ENCODE measurements around the gene ANO9. TPM values are rescaled to one million over a fixed set of nuclear protein-coding genes. Genes with fewer than 3 reads are reported as not detected.

ANO9 gene
- total and polyA plus RNA-seq, 2 experiments from 2014 or later, result not detected

DNA sequence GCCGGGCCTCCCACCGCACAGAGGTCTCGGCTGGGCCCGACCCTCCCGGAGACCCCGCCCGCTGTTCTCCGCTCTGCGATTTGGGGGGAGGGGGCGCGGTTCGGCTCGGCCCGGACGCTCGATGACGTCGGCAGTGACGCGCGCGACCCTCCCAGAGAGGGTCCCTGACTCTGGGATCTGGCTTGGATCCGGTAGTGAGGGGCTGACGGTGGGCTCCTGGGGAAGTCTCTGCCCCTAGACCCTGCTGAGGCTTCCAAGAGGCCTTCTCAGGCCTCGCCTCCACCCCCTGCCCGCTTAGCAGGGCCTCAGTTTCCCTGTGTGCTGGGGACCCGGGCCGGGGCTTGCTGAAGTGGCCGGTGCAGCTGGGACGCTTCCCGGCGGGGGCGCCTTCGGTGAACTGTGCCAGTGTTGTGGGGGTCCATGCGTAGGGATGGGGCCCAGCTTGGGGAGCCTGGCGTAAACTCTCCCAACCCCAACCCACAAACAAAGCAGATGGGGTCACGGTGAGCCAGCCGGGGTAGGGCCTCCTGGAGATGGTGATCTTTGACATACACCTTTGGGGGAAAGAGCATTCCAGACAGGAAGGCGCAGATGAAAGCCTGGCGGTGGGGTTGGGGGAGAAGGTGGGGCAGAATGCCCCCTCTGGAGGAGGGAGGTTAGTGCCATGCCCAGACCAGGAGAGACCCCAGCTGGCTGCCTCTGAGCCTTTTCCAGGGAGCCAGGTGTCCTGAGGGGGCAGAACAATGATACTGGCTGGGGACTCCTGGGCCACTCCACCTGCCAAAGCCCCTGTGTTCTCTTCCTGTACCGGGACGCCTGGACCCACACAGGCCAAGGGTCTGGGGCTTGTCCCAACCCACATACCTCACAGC, 71.5 kb downstream of the ANO9 start:
- Histone ChIP-seq H2AFZ (no peak overlapping the region), H3K27ac (no peak overlapping the region), H3F3A (ENCODE audit: insufficient read depth) (no peaks in the 10 kb centered on the region), H3K36me3 (ENCODE audit: low read depth) (no peaks in the 10 kb centered on the region), H3K4me1 (ENCODE audit: insufficient read depth) (no peaks in the 10 kb centered on the region), H3K9ac (peak overlapping the region; percentile 55), H4K20me1 (ENCODE audit: insufficient read depth) (no peaks in the 10 kb centered on the region), H3K9me2 (ENCODE audit: insufficient read depth) (no peaks in the 10 kb centered on the region), H3K27me3 (replicated peaks; ENCODE audit: insufficient read depth) (peaks cover 13% of the 10 kb centered on the region), H3K9me3 (ENCODE audit: low read depth) (no peaks in the 10 kb centered on the region), H3K4me2 (ENCODE audit: unreplicated experiment) (peak overlapping the region; percentile 61), H3K79me2 (ENCODE audit: insufficient read depth) (no peaks in the 10 kb centered on the region), H3K4me3 (peak overlapping the region; percentile 64)
- in situ Hi-C loops (cut with MboI), result no loop called here
- 20 to 36% methylated on average over 26 to 38 of the region's 42 CpGs for WGBS, 2 experiments (ENCODE audit: low coverage in 1 of 2, low lambda C conversion rate in 2 of 2, missing lambda C conversion rate in 2 of 2)
- DNase-seq, result no peak
- TF ChIP-seq EZH2phosphoT487 (IDR thresholded peaks at IDR 0.05; ENCODE audit: insufficient read depth, low read depth) (no peak), EZH2 (IDR thresholded peaks at IDR 0.05; ENCODE audit: insufficient read depth, poor library complexity, severe bottlenecking) (no peak)

DNA sequence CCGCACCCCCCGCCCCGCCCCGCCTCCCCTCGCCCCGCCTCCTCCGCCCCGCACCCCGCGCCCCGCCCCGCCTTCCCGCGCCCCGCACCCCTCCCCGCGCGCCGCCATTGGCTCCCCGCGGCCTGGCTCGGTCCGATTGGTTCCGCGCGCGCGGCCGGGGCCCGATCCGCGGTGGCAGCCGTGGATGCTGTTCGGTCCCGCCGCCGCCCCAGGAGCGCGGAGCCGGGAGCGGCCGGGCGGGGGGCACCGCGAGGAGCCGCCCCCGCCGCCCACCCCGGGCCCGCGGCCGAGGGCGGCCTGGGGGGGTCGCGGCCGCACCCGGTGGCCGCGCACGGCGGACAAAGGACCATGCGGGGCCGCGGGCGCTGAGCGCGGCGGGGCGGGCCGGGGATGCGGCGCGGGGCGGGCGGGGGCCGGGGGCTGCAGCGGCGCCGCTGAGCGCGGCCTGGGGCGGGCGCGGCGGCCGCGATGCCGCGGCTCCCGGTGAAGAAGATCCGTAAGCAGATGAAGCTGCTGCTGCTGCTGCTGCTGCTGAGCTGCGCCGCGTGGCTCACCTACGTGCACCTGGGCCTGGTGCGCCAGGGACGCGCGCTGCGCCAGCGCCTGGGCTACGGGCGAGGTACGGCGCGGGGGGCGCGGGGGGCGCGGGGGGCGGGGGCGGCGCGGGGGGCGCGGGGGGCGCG, 72.3 kb downstream of the ANO9 start, which contains the start of gene B4GALNT4:
TSS of gene B4GALNT4 (plus strand) at position 164 of the 683 bp plus-strand sequence. CDS start at position 469, 305 bp downstream.
- peak; percentile 76 for DNase-seq
- no peaks in the 10 kb centered on the region for H3K36me3 ChIP-seq (ENCODE audit: low read depth)
- H3K9me3 ChIP-seq (ENCODE audit: low read depth), result no peaks in the 10 kb centered on the region
- 5 to 6% methylated on average over 30 to 77 of the region's 118 CpGs for WGBS, 2 experiments (ENCODE audit: low coverage in 1 of 2, low lambda C conversion rate in 2 of 2, missing lambda C conversion rate in 2 of 2)
- no peak within 1 kb of the TSS for H3K27ac ChIP-seq
- H3K9ac ChIP-seq, result peak within 1 kb of the TSS; percentile 55
- H3K4me1 ChIP-seq (ENCODE audit: insufficient read depth), result no peaks in the 10 kb centered on the region
- peak within 1 kb of the TSS; percentile 61 for H3K4me2 ChIP-seq (ENCODE audit: unreplicated experiment)
- H3K79me2 ChIP-seq (ENCODE audit: insufficient read depth), result no peaks in the 10 kb centered on the region
- no peaks in the 10 kb centered on the region for H4K20me1 ChIP-seq (ENCODE audit: insufficient read depth)
- peaks cover 13% of the 10 kb centered on the region for H3K27me3 ChIP-seq (replicated peaks; ENCODE audit: insufficient read depth)
- H3K9me2 ChIP-seq (ENCODE audit: insufficient read depth), result no peaks in the 10 kb centered on the region
- no peaks in the 10 kb centered on the region for H3F3A ChIP-seq (ENCODE audit: insufficient read depth)
- peak within 1 kb of the TSS; percentile 38; the same call in 1 of the 2 replicates for H2AFZ ChIP-seq
- no peak for TF ChIP-seq EZH2phosphoT487 (IDR thresholded peaks at IDR 0.05; ENCODE audit: insufficient read depth, low read depth)
- TF ChIP-seq EZH2 (IDR thresholded peaks at IDR 0.05; ENCODE audit: insufficient read depth, poor library complexity, severe bottlenecking), result no peak
- in situ Hi-C loops (cut with MboI), result no loop called here
- H3K4me3 ChIP-seq, result peak within 1 kb of the TSS; percentile 64

DNA sequence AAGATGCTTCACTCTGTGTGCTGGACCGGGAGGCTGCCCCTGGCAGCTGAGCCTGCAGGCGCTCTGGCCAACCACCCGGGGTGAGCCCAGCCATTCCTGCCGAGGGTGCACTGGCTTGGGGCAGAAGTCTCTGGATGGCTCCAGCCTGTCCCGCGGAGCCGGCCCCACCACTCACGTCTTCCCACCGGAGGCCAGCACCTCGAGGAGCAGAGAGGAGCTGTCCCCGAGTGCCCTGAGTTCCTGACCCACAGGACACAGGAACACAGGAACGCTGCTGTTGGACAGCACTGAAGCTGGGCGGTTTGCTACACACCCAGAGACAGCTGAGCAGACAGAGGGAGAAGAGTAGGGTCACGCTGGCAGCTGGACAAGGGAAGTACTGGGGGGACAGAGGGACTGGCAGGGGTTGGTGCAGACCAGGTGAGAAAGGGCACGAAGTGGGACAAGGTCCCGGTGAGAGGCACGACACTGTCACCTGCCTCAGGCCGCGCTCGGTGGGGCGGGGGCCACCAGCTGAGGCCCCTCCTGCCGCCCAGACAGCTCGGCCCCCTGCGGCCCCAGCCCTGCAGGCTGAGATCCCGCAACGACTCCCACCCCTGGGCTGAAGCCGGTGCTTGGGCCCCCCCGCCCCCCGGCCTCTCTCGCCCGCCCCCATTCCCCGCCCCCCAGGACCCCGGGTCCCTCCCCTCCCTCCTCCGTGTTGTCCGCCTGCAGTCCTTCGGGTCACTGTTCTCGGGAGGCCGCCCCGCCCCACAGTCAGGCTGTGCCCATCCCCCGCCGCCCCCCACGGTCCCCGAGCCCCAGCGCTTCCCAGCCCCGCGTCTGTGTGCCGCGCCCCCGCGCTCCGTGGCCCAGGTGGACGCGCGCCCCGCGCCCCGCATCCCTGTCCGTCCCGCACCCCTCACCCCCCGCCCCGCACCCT, 73.1 kb downstream of the ANO9 start:
- peaks cover 4% of the 10 kb centered on the region; the same call in 1 of the 2 replicates for H3K4me1 ChIP-seq (ENCODE audit: insufficient read depth)
- H3K27me3 ChIP-seq (replicated peaks; ENCODE audit: insufficient read depth), result peaks cover 13% of the 10 kb centered on the region
- DNase-seq, result peak; percentile 60
- peak overlapping the region; percentile 30; the same call in 1 of the 2 replicates for H3K4me3 ChIP-seq
- in situ Hi-C loops (cut with MboI), result no loop called here
- H3K27ac ChIP-seq, result no peak overlapping the region
- H3K79me2 ChIP-seq (ENCODE audit: insufficient read depth), result no peaks in the 10 kb centered on the region
- no peaks in the 10 kb centered on the region for H4K20me1 ChIP-seq (ENCODE audit: insufficient read depth)
- H3K9ac ChIP-seq, result no peak overlapping the region
- WGBS, 2 experiments (ENCODE audit: low coverage in 1 of 2, low lambda C conversion rate in 2 of 2, missing lambda C conversion rate in 2 of 2), result 2 to 5% methylated on average over 17 to 48 of the region's 61 CpGs
- peak overlapping the region; percentile 29 for H3K4me2 ChIP-seq (ENCODE audit: unreplicated experiment)
- H3K36me3 ChIP-seq (ENCODE audit: low read depth), result no peaks in the 10 kb centered on the region
- peak overlapping the region; percentile 38; the same call in 1 of the 2 replicates for H2AFZ ChIP-seq
- TF ChIP-seq EZH2 (IDR thresholded peaks at IDR 0.05; ENCODE audit: insufficient read depth, poor library complexity, severe bottlenecking) (peak; percentile 24), EZH2phosphoT487 (IDR thresholded peaks at IDR 0.05; ENCODE audit: insufficient read depth, low read depth) (no peak)
- no peaks in the 10 kb centered on the region for H3F3A ChIP-seq (ENCODE audit: insufficient read depth)
- H3K9me2 ChIP-seq (ENCODE audit: insufficient read depth), result no peaks in the 10 kb centered on the region
- no peaks in the 10 kb centered on the region for H3K9me3 ChIP-seq (ENCODE audit: low read depth)
